H1 (cell line): Measurements from ENCODE around the gene MDFIC. TPM values are rescaled to one million over a fixed set of nuclear protein-coding genes. Genes with fewer than 3 reads are reported as not detected.

Source experiments
- BCL11A ChIP-seq, 2 experiments: IDR thresholded peaks; one replicate each; pipeline ENCODE4 v1.6.1; 2011; ENCODE audit warnings: low read depth in 2 of 2, low read length in 2 of 2, mild to moderate bottlenecking in 2 of 2
- CBX5 ChIP-seq: fragments of 300-800, 300-1000 bp; sonication (generic); IDR thresholded peaks from 2 replicates; pipeline ENCODE4 v1.7.1; 2016; ENCODE audit warnings: antibody characterized with exemption, low read length, low read depth
- CHD7 ChIP-seq: fragments of 300-600 bp; sonication (generic); IDR thresholded peaks from 2 replicates; pipeline ENCODE4 v1.7.1; 2012; ENCODE audit warnings: low read length, moderate library complexity, mild to moderate bottlenecking, inconsistent platforms; ENCODE audit not compliant: insufficient replicate concordance
- EGR1 ChIP-seq: IDR thresholded peaks from 2 replicates; pipeline ENCODE4 v1.6.1; 2011; ENCODE audit warnings: low read depth, low read length, borderline replicate concordance
- HDAC6 ChIP-seq: IDR thresholded peaks from one replicate; pipeline ENCODE4 v1.7.1; 2012; ENCODE audit warnings: low read depth, mild to moderate bottlenecking, inconsistent platforms, low read length, moderate library complexity
- JUN ChIP-seq: IDR thresholded peaks from 2 replicates; pipeline ENCODE4 v1.6.1; 2011; ENCODE audit warnings: low read depth, mild to moderate bottlenecking, improper control_type of control experiment, low read length
- JUND ChIP-seq: IDR thresholded peaks from 2 replicates; pipeline ENCODE4 v1.6.1; 2011; ENCODE audit warnings: mild to moderate bottlenecking, improper control_type of control experiment, low read length
- KDM4A ChIP-seq: IDR thresholded peaks from one replicate; pipeline ENCODE4 v1.7.1; 2012; ENCODE audit warnings: low read depth, mild to moderate bottlenecking, moderate library complexity, low read length, inconsistent platforms; ENCODE audit not compliant: severe bottlenecking
- SP4 ChIP-seq: IDR thresholded peaks from 2 replicates; pipeline ENCODE4 v1.6.1; 2012; ENCODE audit warnings: low read length, inconsistent platforms
- TCF12 ChIP-seq: IDR thresholded peaks from 2 replicates; pipeline ENCODE4 v1.6.1; 2011; ENCODE audit warnings: low read depth, mild to moderate bottlenecking, low read length
- ZNF274 ChIP-seq: IDR thresholded peaks from 2 replicates; pipeline ENCODE4 v1.7.0; 2012; ENCODE audit warnings: low read length, borderline replicate concordance; ENCODE audit errors: extremely low read depth
- polyA plus RNA-seq, 7 experiments: library from polyadenylated mRNA; depleted of rRNA in 3 of 7; stranded (reverse) in 5 of 7; unstranded in 2 of 7; fragments of >200 nt in 5 of 7; fragments of 200-250 nt in 2 of 7; gene quantifications; 1 replicate in 5 of 7; 2 replicates in 1 of 7; 4 replicates in 1 of 7; pipeline versions ENCODE4 v1.2.1 to v1.2.3, GENCODE V29; 2011 to 2013; ENCODE audit warnings: missing spikeins in 2 of 7, mixed read lengths in 2 of 7
- total RNA-seq: library from RNA; stranded (reverse); fragmentation: NEBNext Ultra II Directional; extraction: Animal tissue kit (Norgen Biotek cat#: 25700); gene quantifications from 2 replicates; pipeline ENCODE4 v1.2.1, GENCODE V29; 2021

Gene MDFIC
- total and polyA plus RNA-seq, 2 of the 8 experiments (the other 6 are each of a cell fraction or from before 2014, with no cell fraction given) = 2.3 to 11.4 TPM

GRCh38 chr7:114934713-114935112 is 12.8 kb downstream of the MDFIC start (continued):
- TF ChIP-seq CHD7 (no peak), BCL11A (IDR thresholded peaks at IDR 0.05; ENCODE audit: low read depth in 2 of 2, low read length in 2 of 2) (no peak), JUN (no peak), JUND (no peak), TCF12 (no peak), CBX5 (no peak), SP4 (no peak), ZNF274 (no peak), KDM4A (no peak), HDAC6 (no peak), EGR1 (no peak)
- TF ChIP-seq, all 59 proteins: peak for 0
